HEK293 (cell line): ENCODE results near the gene GAL.

ENCODE experiments used
- CTCF ChIA-PET: fragments of 350-600 bp; formaldehyde crosslinking; extraction: SDS; loops from one replicate; lab custom pipeline; 2021; ENCODE audit warnings: antibody characterized with exemption; lab: Yijun Ruan, JAX
- POLR2A ChIA-PET: fragments of 300-600 bp; formaldehyde crosslinking; extraction: SDS; loops from one replicate; lab custom pipeline; 2020; ENCODE audit warnings: antibody characterized with exemption, inconsistent platforms; lab: Yijun Ruan, JAX
- H3K27ac ChIP-seq: fragments of 200-500 bp; sonication (Bioruptor generic); 2 replicates; pipeline ENCODE4 v1.5.1; 2014; ENCODE audit warnings: low read depth, low read length, control low read depth, inconsistent platforms; ENCODE audit errors: extremely low read depth
- H3K36me3 ChIP-seq, 2 experiments: fragments of 200-500 bp in 1 of 2; sonication (Bioruptor generic) in 1 of 2; 1 replicate in 1 of 2; 2 replicates in 1 of 2; pipeline ENCODE4 v1.5.1; 2014 to 2017; ENCODE audit warnings: inconsistent platforms in 2 of 2, low read length in 2 of 2; ENCODE audit not compliant: control insufficient read depth in 2 of 2, insufficient read depth in 1 of 2
- H3K4me1 ChIP-seq: fragments of 200-500 bp; sonication (Bioruptor generic); 2 replicates; pipeline ENCODE4 v1.5.1; 2014; ENCODE audit warnings: mild to moderate bottlenecking, low read length, inconsistent platforms; ENCODE audit not compliant: control insufficient read depth, insufficient read depth
- H3K4me3 ChIP-seq: 2 replicates; pipeline ENCODE4 v1.5.1; 2011; ENCODE audit warnings: low read depth, mild to moderate bottlenecking, control low read depth, low read length, moderate library complexity
- H3K9me3 ChIP-seq: fragments of 200-500 bp; sonication (Bioruptor generic); 2 replicates; pipeline ENCODE4 v1.5.1; 2014; ENCODE audit warnings: low read depth, low read length, inconsistent platforms; ENCODE audit not compliant: control insufficient read depth, insufficient read depth
- BCL11A ChIP-seq: fragments of 450-650 bp; formaldehyde crosslinking; IDR thresholded peaks from 2 replicates; pipeline ENCODE4 v1.5.1; 2016; ENCODE audit warnings: low read depth, missing biosample characterization, missing genetic modification characterization
- CTCF ChIP-seq: fragments of 450-650 bp; formaldehyde crosslinking; IDR thresholded peaks from 2 replicates; pipeline ENCODE4 v1.5.1; 2016; ENCODE audit warnings: missing biosample characterization, missing genetic modification characterization
- HOXA7 ChIP-seq: sonication (generic); formaldehyde crosslinking; IDR thresholded peaks from 2 replicates; pipeline ENCODE4 v1.8.1; 2022; ENCODE audit warnings: missing genetic modification reagents, borderline replicate concordance
- KLF8 ChIP-seq: fragments of 450-650 bp; formaldehyde crosslinking; IDR thresholded peaks from 2 replicates; pipeline ENCODE4 v1.5.1; 2016; ENCODE audit warnings: missing biosample characterization, missing genetic modification characterization
- OSR2 ChIP-seq: fragments of 450-650 bp; formaldehyde crosslinking; IDR thresholded peaks from 2 replicates; pipeline ENCODE4 v1.5.1; 2016; ENCODE audit warnings: missing biosample characterization, missing genetic modification characterization
- REST ChIP-seq: fragments of 450-650 bp; formaldehyde crosslinking; IDR thresholded peaks from 2 replicates; pipeline ENCODE4 v1.5.1; 2016; ENCODE audit warnings: missing biosample characterization, missing genetic modification characterization
- ZBTB11 ChIP-seq: fragments of 450-650 bp; formaldehyde crosslinking; conservative IDR thresholded peaks from 2 replicates; pipeline ENCODE4 v1.5.1; 2016; ENCODE audit warnings: low read depth, missing biosample characterization, missing genetic modification characterization
- ZBTB21 ChIP-seq: fragments of 450-650 bp; formaldehyde crosslinking; IDR thresholded peaks from 2 replicates; pipeline ENCODE4 v1.5.1; 2017; ENCODE audit warnings: missing biosample characterization, missing genetic modification characterization
- ZBTB48 ChIP-seq: fragments of 450-650 bp; formaldehyde crosslinking; IDR thresholded peaks from 2 replicates; pipeline ENCODE4 v1.5.1; 2016; ENCODE audit warnings: missing biosample characterization, missing genetic modification characterization
- ZFHX2 ChIP-seq: fragments of 450-650 bp; formaldehyde crosslinking; conservative IDR thresholded peaks from 2 replicates; pipeline ENCODE4 v1.5.1; 2016; ENCODE audit warnings: missing biosample characterization, missing genetic modification characterization
- ZNF10 ChIP-seq: fragments of 450-650 bp; formaldehyde crosslinking; IDR thresholded peaks from 2 replicates; pipeline ENCODE4 v1.5.1; 2017; ENCODE audit warnings: missing biosample characterization, missing genetic modification characterization
- ZNF132 ChIP-seq: fragments of 450-650 bp; formaldehyde crosslinking; IDR thresholded peaks from 2 replicates; pipeline ENCODE4 v1.5.1; 2017; ENCODE audit warnings: missing biosample characterization, missing genetic modification characterization, borderline replicate concordance
- ZNF169 ChIP-seq: fragments of 450-650 bp; formaldehyde crosslinking; IDR thresholded peaks from 2 replicates; pipeline ENCODE4 v1.5.1; 2016; ENCODE audit warnings: missing biosample characterization, missing genetic modification characterization
- ZNF175 ChIP-seq: fragments of 450-650 bp; formaldehyde crosslinking; IDR thresholded peaks from 2 replicates; pipeline ENCODE4 v1.5.1; 2016; ENCODE audit warnings: missing biosample characterization, missing genetic modification characterization
- ZNF274 ChIP-seq, 2 experiments: fragments of 200-500 bp in 1 of 2; fragments of 450-650 bp in 1 of 2; sonication (Bioruptor generic) in 1 of 2; formaldehyde crosslinking in 1 of 2; IDR thresholded peaks; 2 replicates each; pipeline versions ENCODE4 v1.5.1 to v1.6.1; 2014 to 2016; ENCODE audit warnings: borderline replicate concordance in 1 of 2, inconsistent platforms in 1 of 2, low read length in 1 of 2, missing biosample characterization in 1 of 2, missing genetic modification characterization in 1 of 2
- ZNF404 ChIP-seq: fragments of 450-650 bp; formaldehyde crosslinking; IDR thresholded peaks from 2 replicates; pipeline ENCODE4 v1.5.1; 2017; ENCODE audit warnings: missing biosample characterization, missing genetic modification characterization
- ZNF473 ChIP-seq: fragments of 450-650 bp; formaldehyde crosslinking; IDR thresholded peaks from 2 replicates; pipeline ENCODE4 v1.5.1; 2017; ENCODE audit warnings: missing biosample characterization, missing genetic modification characterization
- ZNF501 ChIP-seq: fragments of 450-650 bp; formaldehyde crosslinking; IDR thresholded peaks from 2 replicates; pipeline ENCODE4 v1.5.1; 2016; ENCODE audit warnings: missing biosample characterization, missing genetic modification characterization
- ZNF521 ChIP-seq: fragments of 450-650 bp; formaldehyde crosslinking; IDR thresholded peaks from 2 replicates; pipeline ENCODE4 v1.5.1; 2017; ENCODE audit warnings: missing biosample characterization, mild to moderate bottlenecking, missing genetic modification characterization
- ZNF530 ChIP-seq: fragments of 450-650 bp; formaldehyde crosslinking; IDR thresholded peaks from 2 replicates; pipeline ENCODE4 v1.5.1; 2016; ENCODE audit warnings: low read depth, missing biosample characterization, missing genetic modification characterization
- ZNF548 ChIP-seq: fragments of 450-650 bp; formaldehyde crosslinking; IDR thresholded peaks from 2 replicates; pipeline ENCODE4 v1.5.1; 2016; ENCODE audit warnings: missing biosample characterization, missing genetic modification characterization
- ZNF549 ChIP-seq: fragments of 450-650 bp; IDR thresholded peaks from 2 replicates; pipeline ENCODE4 v1.5.1; 2018; ENCODE audit warnings: missing biosample characterization, missing genetic modification characterization, mild to moderate bottlenecking, inconsistent platforms, moderate library complexity
- ZNF561 ChIP-seq: fragments of 450-650 bp; IDR thresholded peaks from 2 replicates; pipeline ENCODE4 v1.5.1; 2018; ENCODE audit warnings: missing biosample characterization, missing genetic modification characterization, borderline replicate concordance
- ZNF623 ChIP-seq: fragments of 450-650 bp; formaldehyde crosslinking; IDR thresholded peaks from 2 replicates; pipeline ENCODE4 v1.5.1; 2016; ENCODE audit warnings: missing biosample characterization, missing genetic modification characterization
- ZNF639 ChIP-seq: fragments of 450-650 bp; formaldehyde crosslinking; IDR thresholded peaks from 2 replicates; pipeline ENCODE4 v1.5.1; 2016; ENCODE audit warnings: missing biosample characterization, missing genetic modification characterization
- ZNF701 ChIP-seq: fragments of 450-650 bp; formaldehyde crosslinking; IDR thresholded peaks from 2 replicates; pipeline ENCODE4 v1.5.1; 2016; ENCODE audit warnings: missing biosample characterization, missing genetic modification characterization
- ZNF785 ChIP-seq: fragments of 450-650 bp; formaldehyde crosslinking; IDR thresholded peaks from 2 replicates; pipeline ENCODE4 v1.5.1; 2016; ENCODE audit warnings: missing biosample characterization, missing genetic modification characterization
- ZNF792 ChIP-seq: fragments of 450-650 bp; formaldehyde crosslinking; IDR thresholded peaks from 2 replicates; pipeline ENCODE4 v1.5.1; 2016; ENCODE audit warnings: missing biosample characterization, missing genetic modification characterization
- ZNF837 ChIP-seq: fragments of 450-650 bp; formaldehyde crosslinking; IDR thresholded peaks from 2 replicates; pipeline ENCODE4 v1.5.1; 2016; ENCODE audit warnings: missing biosample characterization, missing genetic modification characterization

GAL gene

GRCh38 chr11:68659158-68659921, 25.0 kb upstream of the GAL start:
- POLR2A ChIA-PET: no interaction called here
- Histone ChIP-seq H3K36me3 (no peaks in the 10 kb centered on the region), H3K4me1 (peaks cover 10% of the 10 kb centered on the region), H3K4me3 (no peak overlapping the region), H3K27ac (peak overlapping the region; percentile 66), H3K9me3 (no peaks in the 10 kb centered on the region)
- CTCF ChIA-PET: interaction anchor here (0.6 to 1.2 kb wide), 4 partner anchors 18 to 461 kb away, joined by 3 read pairs; no protein-coding TSS in a partner anchor
- TF ChIP-seq ZNF792 (tag by site-specific recombination) (no peak), HOXA7 (CRISPR knock-in tag) (no peak), KLF8 (0 out of 2 replicates have a peak, but pooled peaks have one; percentile 36), ZNF404 (no peak), ZNF501 (tag by site-specific recombination) (no peak), ZBTB48 (tag by site-specific recombination) (peak; percentile 97), ZNF623 (no peak), ZNF785 (tag by site-specific recombination) (no peak), ZNF175 (tag by site-specific recombination) (no peak), ZNF473 (tag by site-specific recombination) (no peak), ZNF561 (0 out of 2 replicates have a peak, but pooled peaks have one; percentile 39), ZNF132 (no peak), OSR2 (tag by site-specific recombination) (peak; percentile 89), ZNF548 (no peak), ZNF701 (tag by site-specific recombination) (no peak), ZNF169 (tag by site-specific recombination) (no peak), CTCF (tag by site-specific recombination) (no peak), ZBTB11 (tag by site-specific recombination) (peak; percentile 53; the same call in 1 of the 2 replicates), ZBTB21 (tag by site-specific recombination) (peak; percentile 37; the same call in 1 of the 2 replicates), ZNF274 (IDR thresholded peaks at IDR 0.05; ENCODE audit: low read length) (no peak), ZNF274 (tag by site-specific recombination; IDR thresholded peaks at IDR 0.05; ENCODE audit: borderline replicate concordance) (no peak), ZFHX2 (tag by site-specific recombination) (peak; percentile 57), ZNF837 (tag by site-specific recombination) (no peak), ZNF10 (tag by site-specific recombination) (0 out of 2 replicates have a peak, but pooled peaks have one; percentile 35), ZNF639 (tag by site-specific recombination) (no peak), ZNF549 (no peak), ZNF530 (tag by site-specific recombination) (no peak), ZNF521 (tag by site-specific recombination) (no peak), REST (tag by site-specific recombination) (no peak), BCL11A (no peak)
